Measurements from ENCODE around the gene DPH2.

DPH2 gene

DNA sequence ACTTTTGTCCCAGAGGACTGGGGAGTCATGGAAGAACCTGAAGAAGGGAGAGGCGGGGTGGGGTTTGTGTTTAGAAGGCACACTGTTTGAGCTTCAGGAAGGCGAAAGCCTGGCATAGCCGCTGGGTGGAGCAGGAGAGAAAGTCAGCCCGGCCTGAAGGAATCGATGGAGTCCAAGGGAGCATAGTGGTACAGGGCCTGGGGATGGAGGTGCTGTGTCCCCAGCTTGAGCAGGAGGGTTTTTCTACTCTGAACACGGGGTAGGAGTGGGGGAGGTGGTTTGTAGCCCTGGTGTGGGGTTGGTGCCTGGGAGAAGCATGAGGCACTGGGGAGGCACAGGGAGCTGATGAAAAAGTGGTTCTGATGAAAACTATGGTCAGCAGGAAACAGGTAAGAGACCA lies 16.9 kb downstream of the DPH2 start:
- TF ChIP-seq, protein P1, sequence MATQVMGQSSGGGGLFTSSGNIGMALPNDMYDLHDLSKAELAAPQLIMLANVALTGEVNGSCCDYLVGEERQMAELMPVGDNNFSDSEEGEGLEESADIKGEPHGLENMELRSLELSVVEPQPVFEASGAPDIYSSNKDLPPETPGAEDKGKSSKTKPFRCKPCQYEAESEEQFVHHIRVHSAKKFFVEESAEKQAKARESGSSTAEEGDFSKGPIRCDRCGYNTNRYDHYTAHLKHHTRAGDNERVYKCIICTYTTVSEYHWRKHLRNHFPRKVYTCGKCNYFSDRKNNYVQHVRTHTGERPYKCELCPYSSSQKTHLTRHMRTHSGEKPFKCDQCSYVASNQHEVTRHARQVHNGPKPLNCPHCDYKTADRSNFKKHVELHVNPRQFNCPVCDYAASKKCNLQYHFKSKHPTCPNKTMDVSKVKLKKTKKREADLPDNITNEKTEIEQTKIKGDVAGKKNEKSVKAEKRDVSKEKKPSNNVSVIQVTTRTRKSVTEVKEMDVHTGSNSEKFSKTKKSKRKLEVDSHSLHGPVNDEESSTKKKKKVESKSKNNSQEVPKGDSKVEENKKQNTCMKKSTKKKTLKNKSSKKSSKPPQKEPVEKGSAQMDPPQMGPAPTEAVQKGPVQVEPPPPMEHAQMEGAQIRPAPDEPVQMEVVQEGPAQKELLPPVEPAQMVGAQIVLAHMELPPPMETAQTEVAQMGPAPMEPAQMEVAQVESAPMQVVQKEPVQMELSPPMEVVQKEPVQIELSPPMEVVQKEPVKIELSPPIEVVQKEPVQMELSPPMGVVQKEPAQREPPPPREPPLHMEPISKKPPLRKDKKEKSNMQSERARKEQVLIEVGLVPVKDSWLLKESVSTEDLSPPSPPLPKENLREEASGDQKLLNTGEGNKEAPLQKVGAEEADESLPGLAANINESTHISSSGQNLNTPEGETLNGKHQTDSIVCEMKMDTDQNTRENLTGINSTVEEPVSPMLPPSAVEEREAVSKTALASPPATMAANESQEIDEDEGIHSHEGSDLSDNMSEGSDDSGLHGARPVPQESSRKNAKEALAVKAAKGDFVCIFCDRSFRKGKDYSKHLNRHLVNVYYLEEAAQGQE (IDR thresholded peaks at IDR 0.05; ENCODE audit: insufficient read depth in 1 of 2, low read depth in 2 of 2, low read length in 2 of 2), result no peak
- no peak for TF ChIP-seq FOXP2 (optimal IDR thresholded peaks at IDR 0.05; ENCODE audit: borderline replicate concordance, extremely low read depth, extremely low read length, insufficient read depth)
- TF ChIP-seq SIN3A (IDR thresholded peaks at IDR 0.05; ENCODE audit: borderline replicate concordance, insufficient read depth, low read length), result no peak
- TF ChIP-seq TAF1 (IDR thresholded peaks at IDR 0.05; ENCODE audit: borderline replicate concordance, insufficient read depth, low read length), result no peak
- no peak for TF ChIP-seq POLR2AphosphoS5 (IDR thresholded peaks at IDR 0.05; ENCODE audit: low read depth, low read length)

- TF ChIP-seq FOXP2 (optimal IDR thresholded peaks at IDR 0.05; ENCODE audit: borderline replicate concordance, extremely low read depth, extremely low read length, insufficient read depth) (no peak), TAF1 (IDR thresholded peaks at IDR 0.05; ENCODE audit: borderline replicate concordance, insufficient read depth, low read length) (no peak), POLR2AphosphoS5 (IDR thresholded peaks at IDR 0.05; ENCODE audit: low read depth, low read length) (no peak), SIN3A (IDR thresholded peaks at IDR 0.05; ENCODE audit: borderline replicate concordance, insufficient read depth, low read length) (no peak)
- TF ChIP-seq, protein P1 (IDR thresholded peaks at IDR 0.05; ENCODE audit: insufficient read depth in 1 of 2, low read depth in 2 of 2, low read length in 2 of 2), result no peak
Observed at GRCh38 chr1:43987159-43987902, 17.5 kb downstream of the DPH2 start.

GRCh38 chr1:43990271-43991199 lies 20.7 kb downstream of the DPH2 start:
- TF ChIP-seq FOXP2 (optimal IDR thresholded peaks at IDR 0.05; ENCODE audit: borderline replicate concordance, extremely low read depth, extremely low read length, insufficient read depth) (no peak), POLR2AphosphoS5 (IDR thresholded peaks at IDR 0.05; ENCODE audit: low read depth, low read length) (no peak), SIN3A (IDR thresholded peaks at IDR 0.05; ENCODE audit: borderline replicate concordance, insufficient read depth, low read length) (no peak), TAF1 (IDR thresholded peaks at IDR 0.05; ENCODE audit: borderline replicate concordance, insufficient read depth, low read length) (no peak)
- TF ChIP-seq, protein P1 (IDR thresholded peaks at IDR 0.05; ENCODE audit: insufficient read depth in 1 of 2, low read depth in 2 of 2, low read length in 2 of 2), result no peak

- TF ChIP-seq TAF1 (IDR thresholded peaks at IDR 0.05; ENCODE audit: borderline replicate concordance, insufficient read depth, low read length), result no peak
- TF ChIP-seq, protein P1 (IDR thresholded peaks at IDR 0.05; ENCODE audit: insufficient read depth in 1 of 2, low read depth in 2 of 2, low read length in 2 of 2), result no peak
- no peak for TF ChIP-seq FOXP2 (optimal IDR thresholded peaks at IDR 0.05; ENCODE audit: borderline replicate concordance, extremely low read depth, extremely low read length, insufficient read depth)
- TF ChIP-seq SIN3A (IDR thresholded peaks at IDR 0.05; ENCODE audit: borderline replicate concordance, insufficient read depth, low read length), result no peak
- no peak for TF ChIP-seq POLR2AphosphoS5 (IDR thresholded peaks at IDR 0.05; ENCODE audit: low read depth, low read length)
Observed at GRCh38 chr1:43991200-43991475, 21.3 kb downstream of the DPH2 start.

Measured in PFSK-1 (cell line).